ENCODE results near the gene NCAM1. TPM values are rescaled to one million over a fixed set of nuclear protein-coding genes. Genes with fewer than 3 reads are reported as not detected.

NCAM1 gene
- polyA plus RNA-seq, 1 donor (not counting 4 experiments of a cell fraction or from before 2014, with no cell fraction given), result 0.04 TPM

- H3K9me1 ChIP-seq (ENCODE audit: control insufficient read depth, extremely low read depth, insufficient read depth, low read length), result no peaks in the 10 kb centered on the region
- no peaks in the 10 kb centered on the region for H3K79me2 ChIP-seq (ENCODE audit: control insufficient read depth, insufficient read depth, low read length)
- H3K4me2 ChIP-seq (ENCODE audit: control insufficient read depth, extremely low read depth, insufficient read depth, low read depth, low read length), result no peak overlapping the region
- H3K4me1 ChIP-seq (ENCODE audit: control insufficient read depth, extremely low read depth, insufficient read depth, low read length), result no peaks in the 10 kb centered on the region
- no peak for FAIRE-seq
- H4K20me1 ChIP-seq (ENCODE audit: control insufficient read depth, extremely low read depth, insufficient read depth, low read length), result no peaks in the 10 kb centered on the region
- H3K27ac ChIP-seq (ENCODE audit: control insufficient read depth, insufficient read depth, low read length), result no peak overlapping the region
- H3K9ac ChIP-seq (ENCODE audit: control insufficient read depth, extremely low read depth, insufficient read depth, low read length), result no peak overlapping the region
- H3K27me3 ChIP-seq (ENCODE audit: control insufficient read depth, extremely low read depth, insufficient read depth, low read length), result no peaks in the 10 kb centered on the region
- no peaks in the 10 kb centered on the region for H3K9me3 ChIP-seq (ENCODE audit: control insufficient read depth, low read depth, low read length)
- no peak for DNase-seq (ENCODE audit: low read depth, low spot score)
- H3K36me3 ChIP-seq (ENCODE audit: control insufficient read depth in 2 of 2, extremely low read depth in 1 of 2, insufficient read depth in 2 of 2, low read length in 2 of 2), result no peaks in the 10 kb centered on the region
- H3K4me3 ChIP-seq (ENCODE audit: control insufficient read depth in 2 of 3, extremely low read depth in 1 of 3, insufficient read depth in 2 of 3, low read depth in 1 of 3, low read length in 3 of 3), result no peak overlapping the region
- dilution Hi-C loops (cut with MboI; ENCODE audit: extremely low pct_ligation_motif_present, low sequenced_read_pairs), result no loop called here
- H2AFZ ChIP-seq (ENCODE audit: control insufficient read depth, low read length), result no peak overlapping the region
- TF ChIP-seq EZH2 (IDR thresholded peaks at IDR 0.05; ENCODE audit: low read length) (no peak), CTCF (optimal IDR thresholded peaks at IDR 0.05 in 1 of 3, IDR thresholded peaks at IDR 0.05 in 1 of 3, conservative IDR thresholded peaks at IDR 0.05 in 1 of 3; ENCODE audit: extremely low read depth in 1 of 3, insufficient read depth in 2 of 3, low read length in 3 of 3) (no peak)
Measured at GRCh38 chr11:113161711-113162591, 200.7 kb downstream of the NCAM1 start.

GRCh38 chr11:113162592-113162962 lies 201.4 kb downstream of the NCAM1 start:
- Histone ChIP-seq H3K4me1 (ENCODE audit: control insufficient read depth, extremely low read depth, insufficient read depth, low read length) (no peaks in the 10 kb centered on the region), H3K9ac (ENCODE audit: control insufficient read depth, extremely low read depth, insufficient read depth, low read length) (no peak overlapping the region), H2AFZ (ENCODE audit: control insufficient read depth, low read length) (no peak overlapping the region), H4K20me1 (ENCODE audit: control insufficient read depth, extremely low read depth, insufficient read depth, low read length) (no peaks in the 10 kb centered on the region), H3K27me3 (ENCODE audit: control insufficient read depth, extremely low read depth, insufficient read depth, low read length) (no peaks in the 10 kb centered on the region), H3K4me2 (ENCODE audit: control insufficient read depth, extremely low read depth, insufficient read depth, low read depth, low read length) (no peak overlapping the region), H3K9me3 (ENCODE audit: control insufficient read depth, low read depth, low read length) (no peaks in the 10 kb centered on the region), H3K36me3 (ENCODE audit: control insufficient read depth in 2 of 2, extremely low read depth in 1 of 2, insufficient read depth in 2 of 2, low read length in 2 of 2) (no peaks in the 10 kb centered on the region), H3K79me2 (ENCODE audit: control insufficient read depth, insufficient read depth, low read length) (no peaks in the 10 kb centered on the region), H3K27ac (ENCODE audit: control insufficient read depth, insufficient read depth, low read length) (no peak overlapping the region), H3K9me1 (ENCODE audit: control insufficient read depth, extremely low read depth, insufficient read depth, low read length) (no peaks in the 10 kb centered on the region), H3K4me3 (ENCODE audit: control insufficient read depth in 2 of 3, extremely low read depth in 1 of 3, insufficient read depth in 2 of 3, low read depth in 1 of 3, low read length in 3 of 3) (no peak overlapping the region)
- dilution Hi-C loops (cut with MboI; ENCODE audit: extremely low pct_ligation_motif_present, low sequenced_read_pairs), result no loop called here
- DNase-seq (ENCODE audit: low read depth, low spot score), result no peak
- FAIRE-seq, result no peak
- TF ChIP-seq EZH2 (IDR thresholded peaks at IDR 0.05; ENCODE audit: low read length), result no peak
- no peak for TF ChIP-seq CTCF (optimal IDR thresholded peaks at IDR 0.05 in 1 of 3, IDR thresholded peaks at IDR 0.05 in 1 of 3, conservative IDR thresholded peaks at IDR 0.05 in 1 of 3; ENCODE audit: extremely low read depth in 1 of 3, insufficient read depth in 2 of 3, low read length in 3 of 3)
